Pons (tissue), 1 donor: ENCODE measurements around the gene HPCAL1.

Experiments
- DNase-seq: peaks from one replicate; pipeline ENCODE4 v3.0.0-alpha.2; 2016; ENCODE audit warnings: low spot score

Gene HPCAL1

GRCh38 chr2:10337449-10338269, 35.0 kb downstream of the HPCAL1 start:
- no peak for DNase-seq

GRCh38 chr2:10338270-10339188, 35.8 kb downstream of the HPCAL1 start:
- DNase-seq, result no peak

GRCh38 chr2:10339647-10340592, 37.2 kb downstream of the HPCAL1 start:
- DNase-seq, result no peak

GRCh38 chr2:10340593-10340975, 37.9 kb downstream of the HPCAL1 start:
- DNase-seq, result no peak

GRCh38 chr2:10341193-10341592, 38.5 kb downstream of the HPCAL1 start:
- no peak for DNase-seq

GRCh38 chr2:10342245-10342951, 39.7 kb downstream of the HPCAL1 start:
- no peak for DNase-seq

- DNase-seq, result no peak
Observed at GRCh38 chr2:10343191-10343590, 40.5 kb downstream of the HPCAL1 start.

- no peak for DNase-seq
Observed at GRCh38 chr2:10343658-10344057, 41.0 kb downstream of the HPCAL1 start.

GRCh38 chr2:10344105-10345066, 41.7 kb downstream of the HPCAL1 start:
- no peak for DNase-seq

GRCh38 chr2:10345126-10345525, 42.4 kb downstream of the HPCAL1 start:
- DNase-seq, result no peak

- no peak for DNase-seq
Observed at GRCh38 chr2:10345813-10346212, 43.1 kb downstream of the HPCAL1 start.

GRCh38 chr2:10346929-10347561, 44.3 kb downstream of the HPCAL1 start:
- DNase-seq, result no peak

GRCh38 chr2:10347562-10347948, 44.9 kb downstream of the HPCAL1 start:
- no peak for DNase-seq

GRCh38 chr2:10348891-10349290, 46.2 kb downstream of the HPCAL1 start:
- DNase-seq, result no peak

GRCh38 chr2:10350761-10351160, 48.1 kb downstream of the HPCAL1 start:
- no peak for DNase-seq

- DNase-seq, result no peak
Observed at GRCh38 chr2:10352361-10352760, 49.7 kb downstream of the HPCAL1 start.

GRCh38 chr2:10352972-10353371, 50.3 kb downstream of the HPCAL1 start:
- DNase-seq, result no peak

GRCh38 chr2:10353931-10354330, 51.2 kb downstream of the HPCAL1 start:
- no peak for DNase-seq

GRCh38 chr2:10354399-10354798, 51.7 kb downstream of the HPCAL1 start:
- no peak for DNase-seq
